NCI-H1417 treated with DMSO at 0.1 percent for 48 hours (cell line): ENCODE results near the gene CCSAP.

Experiments used
- DNase-seq: peaks from one replicate; lab custom pipeline; 2025; lab: John Stamatoyannopoulos, UW

CCSAP gene

GRCh38 chr1:229286099-229286766, 56.6 kb downstream of the CCSAP start:
- DNase-seq, result no peak

GRCh38 chr1:229285440-229285839, 57.4 kb downstream of the CCSAP start:
- DNase-seq, result no peak

GRCh38 chr1:229284887-229285286, 58.0 kb downstream of the CCSAP start:
- no peak for DNase-seq

GRCh38 chr1:229283183-229283611, 59.6 kb downstream of the CCSAP start:
- DNase-seq, result no peak

- DNase-seq, result no peak
Measured at GRCh38 chr1:229282295-229282823, 60.5 kb downstream of the CCSAP start.

GRCh38 chr1:229281339-229281926, 61.4 kb downstream of the CCSAP start:
- no peak for DNase-seq

GRCh38 chr1:229280921-229281320, 61.9 kb downstream of the CCSAP start:
- DNase-seq, result no peak

GRCh38 chr1:229280037-229280828, 62.6 kb downstream of the CCSAP start:
- DNase-seq, result no peak

GRCh38 chr1:229279242-229279641, 63.6 kb downstream of the CCSAP start:
- DNase-seq, result no peak

GRCh38 chr1:229278120-229278741, 64.6 kb downstream of the CCSAP start:
- no peak for DNase-seq

GRCh38 chr1:229275005-229275404, 67.8 kb downstream of the CCSAP start:
- DNase-seq, result no peak

- DNase-seq, result no peak
Measured at GRCh38 chr1:229273507-229274232, 69.2 kb downstream of the CCSAP start.

- DNase-seq, result no peak
Measured at GRCh38 chr1:229272164-229273158, 70.4 kb downstream of the CCSAP start.

GRCh38 chr1:229271448-229272159, 71.2 kb downstream of the CCSAP start:
- DNase-seq, result no peak
